HEK293 (cell line): ENCODE results near the gene MTHFD1.

ENCODE experiments used
- CTCF ChIA-PET: fragments of 350-600 bp; formaldehyde crosslinking; extraction: SDS; loops from one replicate; lab custom pipeline; 2021; ENCODE audit warnings: antibody characterized with exemption; lab: Yijun Ruan, JAX
- POLR2A ChIA-PET: fragments of 300-600 bp; formaldehyde crosslinking; extraction: SDS; loops from one replicate; lab custom pipeline; 2020; ENCODE audit warnings: antibody characterized with exemption, inconsistent platforms; lab: Yijun Ruan, JAX
- H3K27ac ChIP-seq: fragments of 200-500 bp; sonication (Bioruptor generic); 2 replicates; pipeline ENCODE4 v1.5.1; 2014; ENCODE audit warnings: low read depth, low read length, control low read depth, inconsistent platforms; ENCODE audit errors: extremely low read depth
- H3K36me3 ChIP-seq, 2 experiments: fragments of 200-500 bp in 1 of 2; sonication (Bioruptor generic) in 1 of 2; 1 replicate in 1 of 2; 2 replicates in 1 of 2; pipeline ENCODE4 v1.5.1; 2014 to 2017; ENCODE audit warnings: inconsistent platforms in 2 of 2, low read length in 2 of 2; ENCODE audit not compliant: control insufficient read depth in 2 of 2, insufficient read depth in 1 of 2
- H3K4me1 ChIP-seq: fragments of 200-500 bp; sonication (Bioruptor generic); 2 replicates; pipeline ENCODE4 v1.5.1; 2014; ENCODE audit warnings: mild to moderate bottlenecking, low read length, inconsistent platforms; ENCODE audit not compliant: control insufficient read depth, insufficient read depth
- H3K4me3 ChIP-seq: 2 replicates; pipeline ENCODE4 v1.5.1; 2011; ENCODE audit warnings: low read depth, mild to moderate bottlenecking, control low read depth, low read length, moderate library complexity
- H3K9me3 ChIP-seq: fragments of 200-500 bp; sonication (Bioruptor generic); 2 replicates; pipeline ENCODE4 v1.5.1; 2014; ENCODE audit warnings: low read depth, low read length, inconsistent platforms; ENCODE audit not compliant: control insufficient read depth, insufficient read depth
- BCL11B ChIP-seq: fragments of 450-650 bp; formaldehyde crosslinking; IDR thresholded peaks from 2 replicates; pipeline ENCODE4 v1.5.1; 2016; ENCODE audit warnings: low read depth, missing biosample characterization, missing genetic modification characterization
- GLIS1 ChIP-seq: fragments of 450-650 bp; formaldehyde crosslinking; IDR thresholded peaks from 2 replicates; pipeline ENCODE4 v1.5.1; 2016; ENCODE audit warnings: missing biosample characterization, missing genetic modification characterization
- KLF10 ChIP-seq: fragments of 450-650 bp; IDR thresholded peaks from 2 replicates; pipeline ENCODE4 v1.5.1; 2018; ENCODE audit warnings: missing biosample characterization, mild to moderate bottlenecking, missing genetic modification characterization
- KLF8 ChIP-seq: fragments of 450-650 bp; formaldehyde crosslinking; IDR thresholded peaks from 2 replicates; pipeline ENCODE4 v1.5.1; 2016; ENCODE audit warnings: missing biosample characterization, missing genetic modification characterization
- OVOL3 ChIP-seq: fragments of 450-650 bp; formaldehyde crosslinking; IDR thresholded peaks from 2 replicates; pipeline ENCODE4 v1.5.1; 2016; ENCODE audit warnings: missing biosample characterization, missing genetic modification characterization
- WT1 ChIP-seq: fragments of 450-650 bp; formaldehyde crosslinking; IDR thresholded peaks from 2 replicates; pipeline ENCODE4 v1.5.1; 2016; ENCODE audit warnings: missing biosample characterization, missing genetic modification characterization
- ZBTB48 ChIP-seq: fragments of 450-650 bp; formaldehyde crosslinking; IDR thresholded peaks from 2 replicates; pipeline ENCODE4 v1.5.1; 2016; ENCODE audit warnings: missing biosample characterization, missing genetic modification characterization
- ZNF16 ChIP-seq: fragments of 450-650 bp; formaldehyde crosslinking; IDR thresholded peaks from 2 replicates; pipeline ENCODE4 v1.5.1; 2016; ENCODE audit warnings: low read depth, missing biosample characterization, missing genetic modification characterization
- ZNF174 ChIP-seq: fragments of 450-650 bp; formaldehyde crosslinking; IDR thresholded peaks from 2 replicates; pipeline ENCODE4 v1.5.0; 2017; ENCODE audit warnings: missing biosample characterization, mild to moderate bottlenecking, missing genetic modification characterization
- ZNF335 ChIP-seq: fragments of 450-650 bp; formaldehyde crosslinking; conservative IDR thresholded peaks from 2 replicates; pipeline ENCODE4 v1.5.1; 2016; ENCODE audit warnings: missing biosample characterization, missing genetic modification characterization
- ZNF354C ChIP-seq: fragments of 450-650 bp; formaldehyde crosslinking; IDR thresholded peaks from 2 replicates; pipeline ENCODE4 v1.5.1; 2016; ENCODE audit warnings: missing biosample characterization, missing genetic modification characterization, low read depth, borderline replicate concordance
- ZNF37A ChIP-seq: fragments of 450-650 bp; IDR thresholded peaks from 2 replicates; pipeline ENCODE4 v1.5.1; 2018; ENCODE audit warnings: missing biosample characterization, missing genetic modification characterization
- ZNF433 ChIP-seq: fragments of 450-650 bp; formaldehyde crosslinking; IDR thresholded peaks from 2 replicates; pipeline ENCODE4 v1.5.1; 2016; ENCODE audit warnings: missing biosample characterization, missing genetic modification characterization, low read depth
- ZNF514 ChIP-seq: fragments of 450-650 bp; formaldehyde crosslinking; IDR thresholded peaks from 2 replicates; pipeline ENCODE4 v1.5.1; 2016; ENCODE audit warnings: missing biosample characterization, missing genetic modification characterization
- ZNF529 ChIP-seq: fragments of 450-650 bp; formaldehyde crosslinking; IDR thresholded peaks from 2 replicates; pipeline ENCODE4 v1.5.1; 2017; ENCODE audit warnings: missing genetic modification characterization, missing biosample characterization; ENCODE audit not compliant: insufficient replicate concordance
- ZNF544 ChIP-seq: fragments of 450-650 bp; formaldehyde crosslinking; IDR thresholded peaks from 2 replicates; pipeline ENCODE4 v1.5.0; 2017; ENCODE audit warnings: missing biosample characterization, missing genetic modification characterization
- ZNF561 ChIP-seq: fragments of 450-650 bp; IDR thresholded peaks from 2 replicates; pipeline ENCODE4 v1.5.1; 2018; ENCODE audit warnings: missing biosample characterization, missing genetic modification characterization, borderline replicate concordance
- ZNF600 ChIP-seq: fragments of 450-650 bp; formaldehyde crosslinking; IDR thresholded peaks from 2 replicates; pipeline ENCODE4 v1.5.1; 2016; ENCODE audit warnings: missing biosample characterization, missing genetic modification characterization
- ZNF624 ChIP-seq: fragments of 450-650 bp; formaldehyde crosslinking; IDR thresholded peaks from 2 replicates; pipeline ENCODE4 v1.5.1; 2017; ENCODE audit warnings: missing biosample characterization, missing genetic modification characterization
- ZSCAN30 ChIP-seq: fragments of 450-650 bp; IDR thresholded peaks from 2 replicates; pipeline ENCODE4 v1.5.1; 2018; ENCODE audit warnings: missing biosample characterization, mild to moderate bottlenecking, missing genetic modification characterization, moderate library complexity
- ZSCAN4 ChIP-seq: fragments of 450-650 bp; formaldehyde crosslinking; IDR thresholded peaks from 2 replicates; pipeline ENCODE4 v1.5.1; 2017; ENCODE audit warnings: missing biosample characterization, missing genetic modification characterization
- TF ChIP-seq, protein P1 (sequence below): fragments of 450-650 bp; formaldehyde crosslinking; IDR thresholded peaks from 2 replicates; pipeline ENCODE4 v1.5.1; 2016; ENCODE audit warnings: missing biosample characterization, missing genetic modification characterization
- TF ChIP-seq, protein P2 (sequence below): fragments of 450-650 bp; formaldehyde crosslinking; IDR thresholded peaks from 2 replicates; pipeline ENCODE4 v1.5.1; 2016; ENCODE audit warnings: missing biosample characterization, missing genetic modification characterization

The MTHFD1 gene

GRCh38 chr14:64388533-64389285, 556 bp downstream of the MTHFD1 start (continued):
- TF ChIP-seq ZNF335 (0 out of 2 replicates have a peak, but pooled peaks have one; percentile 12), WT1 (no peak), ZNF624 (tag by site-specific recombination) (no peak), ZBTB48 (tag by site-specific recombination) (no peak), ZNF561 (tag by site-specific recombination) (no peak), GLIS1 (tag by site-specific recombination) (0 out of 2 replicates have a peak, but pooled peaks have one; percentile 0), ZNF544 (tag by site-specific recombination) (no peak), ZNF514 (tag by site-specific recombination) (no peak), ZSCAN4 (no peak), ZNF354C (tag by site-specific recombination) (no peak), KLF10 (no peak), ZNF529 (tag by site-specific recombination) (no peak), ZNF174 (tag by site-specific recombination) (no peak), ZSCAN30 (0 out of 2 replicates have a peak, but pooled peaks have one; percentile 61), ZNF600 (tag by site-specific recombination) (no peak), KLF8 (no peak), OVOL3 (tag by site-specific recombination) (no peak), ZNF16 (tag by site-specific recombination) (no peak), ZNF37A (tag by site-specific recombination) (no peak)
- TF ChIP-seq, protein P1, sequence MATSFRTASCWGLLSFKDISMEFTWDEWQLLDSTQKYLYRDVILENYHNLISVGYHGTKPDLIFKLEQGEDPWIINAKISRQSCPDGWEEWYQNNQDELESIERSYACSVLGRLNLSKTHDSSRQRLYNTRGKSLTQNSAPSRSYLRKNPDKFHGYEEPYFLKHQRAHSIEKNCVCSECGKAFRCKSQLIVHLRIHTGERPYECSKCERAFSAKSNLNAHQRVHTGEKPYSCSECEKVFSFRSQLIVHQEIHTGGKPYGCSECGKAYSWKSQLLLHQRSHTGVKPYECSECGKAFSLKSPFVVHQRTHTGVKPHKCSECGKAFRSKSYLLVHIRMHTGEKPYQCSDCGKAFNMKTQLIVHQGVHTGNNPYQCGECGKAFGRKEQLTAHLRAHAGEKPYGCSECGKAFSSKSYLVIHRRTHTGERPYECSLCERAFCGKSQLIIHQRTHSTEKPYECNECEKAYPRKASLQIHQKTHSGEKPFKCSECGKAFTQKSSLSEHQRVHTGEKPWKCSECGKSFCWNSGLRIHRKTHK (tag by site-specific recombination): no peak
- TF ChIP-seq, protein P2, sequence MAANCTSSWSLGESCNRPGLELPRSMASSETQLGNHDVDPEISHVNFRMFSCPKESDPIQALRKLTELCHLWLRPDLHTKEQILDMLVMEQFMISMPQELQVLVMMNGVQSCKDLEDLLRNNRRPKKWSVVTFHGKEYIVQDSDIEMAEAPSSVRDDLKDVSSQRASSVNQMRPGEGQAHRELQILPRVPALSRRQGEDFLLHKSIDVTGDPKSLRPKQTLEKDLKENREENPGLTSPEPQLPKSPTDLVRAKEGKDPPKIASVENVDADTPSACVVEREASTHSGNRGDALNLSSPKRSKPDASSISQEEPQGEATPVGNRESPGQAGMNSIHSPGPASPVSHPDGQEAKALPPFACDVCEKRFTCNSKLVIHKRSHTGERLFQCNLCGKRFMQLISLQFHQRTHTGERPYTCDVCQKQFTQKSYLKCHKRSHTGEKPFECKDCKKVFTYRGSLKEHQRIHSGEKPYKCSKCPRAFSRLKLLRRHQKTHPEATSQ (tag by site-specific recombination): no peak
- TF ChIP-seq, all 188 proteins: peak for 10

- Histone ChIP-seq H3K27ac (no peak overlapping the region), H3K4me3 (no peak overlapping the region), H3K36me3 (peaks cover 15 to 53% of the 10 kb centered on the region in 2 experiments; a peak in 2 of 3 replicates), H3K9me3 (no peaks in the 10 kb centered on the region), H3K4me1 (peaks cover 8% of the 10 kb centered on the region)
- POLR2A ChIA-PET: no interaction called here
- CTCF ChIA-PET: interaction anchor here (0.6 to 2.0 kb wide), 2 partner anchors 39 to 532 kb away, joined by 5 to 11 read pairs; no protein-coding TSS in a partner anchor
- TF ChIP-seq ZNF433: no peak
- TF ChIP-seq BCL11B (tag by site-specific recombination): peak; percentile 54; the same call in 1 of the 2 replicates
These were observed 3.1 kb downstream of the MTHFD1 start for GRCh38 chr14:64391113-64391725.
